ENCODE results near the gene POU6F1.

GRCh38 chr12:51187370-51187987 lies 30.4 kb downstream of the POU6F1 start:
- TF ChIP-seq POLR2AphosphoS5 (IDR thresholded peaks at IDR 0.05) = no peak
- TF ChIP-seq CTCF (IDR thresholded peaks at IDR 0.05) = no peak

All from gastroesophageal sphincter (tissue), 3 donors.